Measurements from ENCODE around the gene PRSS36.

Gene PRSS36

DNA sequence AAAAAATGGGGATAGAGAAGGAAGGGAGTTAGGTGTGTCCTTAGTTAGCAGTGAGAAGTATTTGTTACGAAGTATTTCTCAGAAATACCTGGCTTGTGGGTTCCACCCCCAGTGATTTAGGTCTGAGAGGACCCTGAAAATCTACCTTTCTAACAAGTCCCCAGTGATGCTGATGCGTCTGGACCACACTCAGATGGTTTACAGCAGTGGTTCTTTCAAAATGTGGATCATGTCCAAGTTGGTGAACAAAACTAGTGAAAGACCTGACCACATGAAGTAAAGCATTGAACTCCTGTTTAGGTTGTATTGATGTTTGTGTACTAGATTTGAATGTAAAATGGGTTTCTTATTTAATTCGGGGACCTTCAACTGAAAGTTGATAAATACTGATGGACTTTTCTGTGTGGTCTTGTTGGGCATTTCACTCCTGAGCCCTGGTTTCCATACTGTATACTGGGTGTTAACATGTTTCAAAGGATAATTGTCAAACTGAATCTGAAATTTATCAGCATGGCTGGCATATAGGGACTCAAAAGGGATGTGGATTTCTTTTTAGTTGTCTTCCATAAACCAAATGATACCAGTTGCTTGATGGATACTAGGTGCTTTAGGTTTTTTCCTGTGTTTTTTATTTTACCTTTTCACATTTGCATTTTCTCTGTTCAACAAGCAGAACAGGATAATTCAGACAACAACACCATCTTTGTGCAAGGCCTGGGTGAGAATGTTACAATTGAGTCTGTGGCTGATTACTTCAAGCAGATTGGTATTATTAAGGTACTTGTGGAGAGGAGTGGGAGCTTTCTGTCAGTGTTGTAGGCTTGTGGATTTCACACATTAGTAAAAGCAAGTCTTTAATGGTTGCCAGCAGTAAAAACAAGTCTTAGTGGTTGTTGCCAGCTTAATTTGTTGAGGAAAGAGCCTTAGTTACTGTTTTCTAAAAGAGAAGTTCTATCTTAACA lies 38.9 kb upstream of the PRSS36 start:
- H3K4me3 Mint-ChIP-seq, result peak overlapping the region; percentile 12
- H3K9me3 Mint-ChIP-seq, result no peaks in the 10 kb centered on the region
- peaks cover 83% of the 10 kb centered on the region for H3K4me1 Mint-ChIP-seq
- peak overlapping the region; percentile 87 for H3K27ac Mint-ChIP-seq
- DNase-seq (no peak), ATAC-seq (no peak)
- H3K27me3 Mint-ChIP-seq, result no peaks in the 10 kb centered on the region
- H3K36me3 Mint-ChIP-seq (ENCODE audit: low read depth), result peaks cover 97% of the 10 kb centered on the region

DNA sequence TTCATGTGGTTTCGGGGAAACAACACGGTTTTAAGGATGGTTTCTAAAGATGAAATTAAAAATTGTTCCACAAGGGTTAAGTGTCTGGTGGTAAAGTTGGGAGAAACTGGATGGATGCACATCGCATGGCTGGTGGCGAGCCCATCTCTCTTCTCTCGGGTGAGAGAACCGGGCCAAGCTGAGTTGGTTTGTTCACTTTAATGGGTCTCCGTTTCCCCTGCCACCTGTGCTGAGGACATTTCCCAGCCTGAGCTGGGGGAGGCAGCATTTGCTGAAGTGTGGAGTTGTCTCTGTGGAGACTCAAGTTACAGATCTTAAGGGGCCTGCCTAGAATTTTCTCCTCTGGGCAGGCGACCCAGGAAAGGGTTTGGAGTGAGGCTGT lies 37.9 kb upstream of the PRSS36 start:
- H3K36me3 Mint-ChIP-seq (ENCODE audit: low read depth), result peaks cover 98% of the 10 kb centered on the region
- H3K9me3 Mint-ChIP-seq, result no peaks in the 10 kb centered on the region
- H3K4me1 Mint-ChIP-seq, result peaks cover 87% of the 10 kb centered on the region
- no peak for ATAC-seq
- no peaks in the 10 kb centered on the region for H3K27me3 Mint-ChIP-seq
- H3K27ac Mint-ChIP-seq, result peak overlapping the region; percentile 87
- no peak for DNase-seq
- H3K4me3 Mint-ChIP-seq, result no peak overlapping the region

DNA sequence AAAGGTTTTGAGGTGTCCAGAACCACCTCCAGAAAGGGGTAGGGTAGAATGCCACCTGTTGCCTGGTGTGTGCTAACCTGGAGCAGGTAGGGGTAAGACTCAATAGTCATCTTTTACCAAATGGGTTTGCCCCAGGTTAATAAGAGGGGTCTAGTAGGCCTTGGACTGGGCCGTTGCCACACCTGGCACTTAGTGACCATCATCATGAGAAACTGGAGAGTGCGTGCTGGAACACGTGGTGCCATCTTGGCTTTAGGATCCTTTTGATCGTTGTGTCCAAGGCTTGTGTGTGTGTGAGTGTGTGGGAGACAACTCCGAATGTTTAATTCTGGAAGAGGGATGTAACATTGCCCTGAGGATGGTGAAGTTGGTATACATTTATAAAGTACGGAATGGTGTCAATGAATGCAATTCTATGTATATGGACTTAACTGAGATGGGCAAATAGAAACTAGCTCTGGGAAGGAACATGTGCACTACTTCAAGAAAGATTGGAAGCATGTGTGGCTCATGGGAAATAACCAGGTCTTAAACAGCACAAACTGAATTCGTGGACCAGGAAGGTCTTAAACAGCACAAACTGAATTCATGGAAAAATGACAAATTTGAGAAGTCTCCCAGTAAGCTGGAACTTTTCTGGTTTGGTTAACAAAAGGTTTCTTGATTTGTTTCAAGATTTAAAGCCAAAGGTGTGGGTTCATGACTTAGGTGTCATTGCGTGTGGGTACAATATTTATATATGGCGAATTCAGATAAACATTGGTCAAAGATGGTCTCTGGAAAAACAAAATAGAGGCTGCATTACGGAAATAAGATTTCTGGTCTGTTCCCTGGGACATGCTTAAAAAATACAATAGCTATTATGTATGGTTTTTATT lies 37.3 kb upstream of the PRSS36 start:
- ATAC-seq, result no peak
- peaks cover 99% of the 10 kb centered on the region for H3K36me3 Mint-ChIP-seq (ENCODE audit: low read depth)
- no peak for DNase-seq
- no peaks in the 10 kb centered on the region for H3K27me3 Mint-ChIP-seq
- no peaks in the 10 kb centered on the region for H3K9me3 Mint-ChIP-seq
- H3K27ac Mint-ChIP-seq, result peak overlapping the region; percentile 87
- H3K4me1 Mint-ChIP-seq, result peaks cover 92% of the 10 kb centered on the region
- no peak overlapping the region for H3K4me3 Mint-ChIP-seq

DNA sequence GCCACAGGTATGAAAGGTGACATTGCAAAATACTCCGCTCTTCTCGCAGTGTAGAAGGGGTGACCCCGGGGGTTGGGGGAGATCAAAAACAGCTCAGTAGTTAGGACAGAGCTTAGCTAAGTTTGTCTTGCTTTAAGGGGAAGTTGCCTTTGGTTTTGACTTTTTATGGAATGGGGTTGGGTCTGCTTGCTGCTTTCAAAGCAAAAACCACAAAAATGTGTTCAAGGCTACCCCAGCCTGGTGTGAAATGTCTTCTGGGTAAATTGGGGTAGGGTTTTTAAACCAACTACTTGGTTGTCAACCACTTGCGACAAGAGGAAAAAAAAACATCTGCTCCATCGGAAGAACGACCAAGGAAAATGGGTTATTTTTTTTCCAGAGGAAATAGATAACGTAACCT lies 36.3 kb upstream of the PRSS36 start:
- no peaks in the 10 kb centered on the region for H3K9me3 Mint-ChIP-seq
- no peak for DNase-seq
- peak overlapping the region; percentile 87 for H3K27ac Mint-ChIP-seq
- no peak for ATAC-seq
- peak overlapping the region; percentile 97 for H3K4me3 Mint-ChIP-seq
- H3K27me3 Mint-ChIP-seq, result no peaks in the 10 kb centered on the region
- H3K4me1 Mint-ChIP-seq, result peaks cover 92% of the 10 kb centered on the region
- peaks cover 98% of the 10 kb centered on the region for H3K36me3 Mint-ChIP-seq (ENCODE audit: low read depth)

DNA sequence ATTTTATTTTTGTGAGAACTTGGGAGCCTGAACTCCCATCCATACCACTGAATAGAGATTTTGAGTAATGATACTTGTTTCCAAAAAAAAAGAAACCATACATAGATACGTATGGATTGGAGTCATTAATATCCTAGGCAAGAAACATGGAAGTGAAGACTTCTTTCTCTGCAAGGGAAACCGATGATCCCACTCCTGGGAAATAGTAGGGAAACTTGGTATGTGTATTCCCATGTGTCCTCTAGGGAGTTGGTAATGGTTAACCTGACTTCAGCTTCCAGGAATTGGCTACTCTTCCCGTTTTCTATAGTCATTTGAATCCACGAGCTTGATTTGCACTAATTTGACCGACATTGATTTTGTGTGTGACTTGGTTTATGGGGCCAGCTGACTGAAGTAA lies 35.5 kb upstream of the PRSS36 start:
- no peak for DNase-seq
- H3K4me1 Mint-ChIP-seq, result peaks cover 87% of the 10 kb centered on the region
- H3K9me3 Mint-ChIP-seq, result no peaks in the 10 kb centered on the region
- H3K27ac Mint-ChIP-seq, result peak overlapping the region; percentile 87
- peak overlapping the region; percentile 97 for H3K4me3 Mint-ChIP-seq
- H3K36me3 Mint-ChIP-seq (ENCODE audit: low read depth), result peaks cover 95% of the 10 kb centered on the region
- no peaks in the 10 kb centered on the region for H3K27me3 Mint-ChIP-seq
- ATAC-seq, result no peak

DNA sequence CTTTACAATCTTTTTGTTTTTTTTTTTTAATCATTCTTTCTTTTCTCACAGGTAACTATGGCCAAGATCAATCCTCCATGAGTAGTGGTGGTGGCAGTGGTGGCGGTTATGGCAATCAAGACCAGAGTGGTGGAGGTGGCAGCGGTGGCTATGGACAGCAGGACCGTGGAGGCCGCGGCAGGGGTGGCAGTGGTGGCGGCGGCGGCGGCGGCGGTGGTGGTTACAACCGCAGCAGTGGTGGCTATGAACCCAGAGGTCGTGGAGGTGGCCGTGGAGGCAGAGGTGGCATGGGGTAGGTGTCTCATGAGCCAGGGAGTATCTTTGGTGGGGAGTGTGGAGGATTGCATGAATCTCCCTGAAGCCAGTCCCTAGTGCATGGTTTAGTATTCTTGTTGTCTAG lies 35.0 kb upstream of the PRSS36 start:
- peaks cover 1% of the 10 kb centered on the region for H3K27me3 Mint-ChIP-seq
- H3K27ac Mint-ChIP-seq, result peak overlapping the region; percentile 87
- no peaks in the 10 kb centered on the region for H3K9me3 Mint-ChIP-seq
- peaks cover 85% of the 10 kb centered on the region for H3K4me1 Mint-ChIP-seq
- peaks cover 92% of the 10 kb centered on the region for H3K36me3 Mint-ChIP-seq (ENCODE audit: low read depth)
- DNase-seq (no peak), ATAC-seq (no peak)
- peak overlapping the region; percentile 97 for H3K4me3 Mint-ChIP-seq

DNA sequence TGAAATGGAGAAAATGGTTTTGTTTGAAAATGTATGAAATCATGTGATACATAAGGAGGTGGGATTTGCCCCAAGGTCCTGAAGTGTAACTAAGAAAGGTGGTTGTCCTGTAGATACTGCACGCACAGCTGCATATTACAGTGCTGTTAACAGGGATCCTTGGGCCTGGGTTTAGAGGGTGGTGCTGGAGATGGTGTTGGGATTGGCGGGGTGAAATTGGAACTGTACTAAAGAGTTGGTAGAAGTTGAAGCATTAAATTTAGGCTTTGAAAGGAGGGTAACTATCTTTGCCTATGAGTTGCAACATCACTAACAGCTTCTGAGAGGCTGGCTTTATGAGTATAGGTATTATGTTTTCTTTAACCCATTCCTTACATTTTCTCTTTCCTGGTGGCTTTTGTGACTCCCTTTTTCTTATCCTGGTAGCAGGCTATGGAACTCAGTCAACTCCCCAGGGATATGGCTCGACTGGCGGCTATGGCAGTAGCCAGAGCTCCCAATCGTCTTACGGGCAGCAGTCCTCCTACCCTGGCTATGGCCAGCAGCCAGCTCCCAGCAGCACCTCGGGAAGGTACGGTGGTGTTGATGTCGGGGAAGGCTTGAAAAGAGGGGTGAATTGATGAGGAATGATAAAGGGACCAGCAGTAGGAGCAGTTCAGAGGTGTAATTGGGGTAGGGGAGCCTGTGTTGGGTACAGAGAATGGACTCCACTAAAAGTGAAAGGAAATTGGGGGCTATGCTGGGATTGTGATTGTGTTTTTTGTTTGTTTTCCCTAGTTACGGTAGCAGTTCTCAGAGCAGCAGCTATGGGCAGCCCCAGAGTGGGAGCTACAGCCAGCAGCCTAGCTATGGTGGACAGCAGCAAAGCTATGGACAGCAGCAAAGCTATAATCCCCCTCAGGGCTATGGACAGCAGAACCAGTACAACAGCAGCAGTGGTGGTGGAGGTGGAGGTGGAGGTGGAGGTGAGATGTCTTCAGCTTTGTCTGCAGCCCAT lies 33.9 kb upstream of the PRSS36 start:
- peak overlapping the region; percentile 100 for H3K27ac Mint-ChIP-seq
- H3K36me3 Mint-ChIP-seq (ENCODE audit: low read depth), result peaks cover 82% of the 10 kb centered on the region
- peaks cover 2% of the 10 kb centered on the region for H3K27me3 Mint-ChIP-seq
- H3K4me1 Mint-ChIP-seq, result peaks cover 85% of the 10 kb centered on the region
- peak overlapping the region; percentile 97 for H3K4me3 Mint-ChIP-seq
- no peak for ATAC-seq
- DNase-seq, result no peak
- H3K9me3 Mint-ChIP-seq, result no peaks in the 10 kb centered on the region

DNA sequence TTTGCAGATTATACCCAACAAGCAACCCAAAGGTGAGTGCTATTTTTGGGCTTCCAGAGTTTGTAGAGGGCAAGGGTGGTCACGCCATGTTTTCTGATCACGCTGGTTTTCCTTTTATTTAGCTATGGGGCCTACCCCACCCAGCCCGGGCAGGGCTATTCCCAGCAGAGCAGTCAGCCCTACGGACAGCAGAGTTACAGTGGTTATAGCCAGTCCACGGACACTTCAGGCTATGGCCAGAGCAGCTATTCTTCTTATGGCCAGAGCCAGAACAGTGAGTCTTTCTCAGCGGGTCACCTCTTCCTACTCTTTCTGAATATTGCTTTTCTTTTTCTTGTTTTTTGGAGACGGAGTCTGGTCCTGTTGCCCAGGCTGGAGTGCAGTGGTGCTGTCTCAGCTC lies 32.5 kb upstream of the PRSS36 start:
- Mint-ChIP-seq H3K9me3 (no peaks in the 10 kb centered on the region), H3K27me3 (peaks cover 2% of the 10 kb centered on the region), H3K36me3 (ENCODE audit: low read depth) (peaks cover 69% of the 10 kb centered on the region), H3K4me1 (peaks cover 85% of the 10 kb centered on the region), H3K27ac (peak overlapping the region; percentile 100), H3K4me3 (peak overlapping the region; percentile 97)
- DNase-seq, result no peak
- no peak for ATAC-seq

DNA sequence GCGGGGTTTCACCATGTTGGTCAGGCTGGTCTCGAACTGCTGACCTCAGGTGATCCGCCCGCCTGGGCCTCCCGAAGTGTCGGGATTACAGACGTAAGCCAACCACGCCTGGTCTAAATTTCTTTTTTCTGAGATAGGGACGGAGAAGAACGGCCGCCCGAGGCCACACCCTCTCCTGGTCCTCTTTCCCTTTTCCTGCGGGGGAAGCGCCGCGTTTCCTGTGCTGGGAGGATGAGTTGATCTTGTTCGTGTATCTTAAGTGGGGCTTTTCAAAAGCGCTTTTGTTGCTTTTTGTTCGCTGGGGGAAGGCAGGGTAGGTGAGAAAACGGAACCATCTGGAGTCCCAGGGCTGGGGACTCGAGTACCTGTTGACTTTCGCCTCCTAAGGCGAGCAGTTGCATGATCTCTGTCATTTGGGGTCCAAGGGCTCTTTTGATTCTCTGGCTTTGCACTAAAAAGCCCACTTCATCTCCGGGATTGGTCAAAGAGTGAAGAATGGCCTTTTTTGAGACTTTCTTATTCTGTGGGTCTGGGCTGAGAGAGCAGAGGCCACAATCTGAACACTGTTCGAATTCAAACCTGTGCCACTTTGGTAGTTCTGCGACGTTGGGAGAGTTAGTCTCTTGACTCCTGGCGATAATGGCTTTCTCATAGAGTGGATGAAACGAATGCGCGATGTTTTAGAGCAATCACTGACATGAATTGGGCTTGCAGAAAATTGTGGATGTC lies 31.4 kb upstream of the PRSS36 start:
- Mint-ChIP-seq H3K4me3 (peak overlapping the region; percentile 97), H3K27me3 (peaks cover 3% of the 10 kb centered on the region), H3K27ac (peak overlapping the region; percentile 100), H3K36me3 (ENCODE audit: low read depth) (peaks cover 60% of the 10 kb centered on the region), H3K9me3 (no peaks in the 10 kb centered on the region), H3K4me1 (peaks cover 83% of the 10 kb centered on the region)
- no peak for ATAC-seq
- DNase-seq, result peak; percentile 32

DNA sequence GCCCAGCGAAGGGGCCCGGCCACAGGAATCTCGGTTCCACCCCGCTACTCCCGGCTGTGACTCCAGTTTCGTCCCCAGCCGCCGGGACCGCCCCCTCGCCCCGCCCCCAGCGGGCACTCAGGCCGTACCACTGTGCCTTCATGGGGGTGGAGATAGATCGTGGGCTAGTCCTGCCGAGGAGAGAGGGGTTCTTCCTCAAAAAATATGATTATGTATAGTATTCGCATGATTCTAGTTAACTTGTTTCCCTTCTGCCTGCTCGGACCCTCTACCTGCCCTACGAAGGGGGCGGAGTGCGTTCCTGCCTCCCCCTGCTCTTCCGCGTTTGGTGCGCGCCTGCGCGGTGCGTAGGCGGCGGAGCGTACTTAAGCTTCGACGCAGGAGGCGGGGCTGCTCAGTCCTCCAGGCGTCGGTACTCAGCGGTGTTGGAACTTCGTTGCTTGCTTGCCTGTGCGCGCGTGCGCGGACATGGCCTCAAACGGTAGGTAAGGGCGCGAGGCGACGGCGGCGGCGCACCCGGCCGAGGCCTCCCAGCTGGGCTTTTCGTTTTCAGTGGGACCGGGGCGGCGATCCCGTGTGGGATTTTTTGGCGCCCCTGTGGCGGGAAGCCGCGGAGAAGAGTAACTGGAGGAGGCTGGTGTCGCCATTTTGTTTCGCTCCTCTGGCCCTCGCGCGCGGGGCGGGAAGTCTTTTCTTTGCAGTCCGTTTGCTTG lies 30.0 kb upstream of the PRSS36 start, which contains the start of gene FUS:
Gene FUS, plus strand, starts transcription at position 393 of the 713 bp plus-strand sequence. Its CDS starts 76 bp downstream, at position 469.
- H3K27me3 Mint-ChIP-seq, result peaks cover 3% of the 10 kb centered on the region
- peaks cover 70% of the 10 kb centered on the region for H3K4me1 Mint-ChIP-seq
- peaks cover 46% of the 10 kb centered on the region for H3K36me3 Mint-ChIP-seq (ENCODE audit: low read depth)

DNA sequence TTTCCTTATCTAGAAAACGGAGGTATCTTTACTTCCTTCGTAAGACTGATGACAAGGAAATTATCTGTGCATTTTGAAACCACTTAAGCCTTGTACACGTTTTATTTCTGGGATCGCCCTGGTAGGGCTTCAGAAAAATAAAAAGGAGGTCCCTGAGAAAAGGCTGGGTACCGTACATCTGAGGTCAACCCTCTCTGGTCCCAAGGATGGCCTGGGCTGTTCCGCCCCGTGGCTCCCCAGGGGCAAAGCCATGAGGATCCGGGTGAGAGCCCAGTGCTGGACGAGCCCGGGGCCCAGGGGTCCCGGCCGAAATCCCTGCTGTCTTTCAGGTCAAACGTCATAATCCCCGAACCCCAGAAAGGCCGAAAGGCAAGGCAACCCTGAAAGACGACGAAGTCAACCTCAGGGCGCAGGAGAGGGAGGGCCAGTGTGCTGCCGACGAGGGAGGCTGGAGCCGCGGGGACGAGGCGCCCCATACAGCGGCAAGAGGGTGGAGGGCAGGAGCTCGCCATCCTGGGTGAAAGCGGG lies 29.4 kb upstream of the PRSS36 start:
- H3K4me1 Mint-ChIP-seq, result peaks cover 64% of the 10 kb centered on the region
- no peak for ATAC-seq
- H3K36me3 Mint-ChIP-seq (ENCODE audit: low read depth), result peaks cover 40% of the 10 kb centered on the region
- peak overlapping the region; percentile 100 for H3K27ac Mint-ChIP-seq
- H3K4me3 Mint-ChIP-seq, result peak overlapping the region; percentile 97
- DNase-seq, result no peak
- H3K9me3 Mint-ChIP-seq, result no peaks in the 10 kb centered on the region
- H3K27me3 Mint-ChIP-seq, result peaks cover 3% of the 10 kb centered on the region

More for the DNA sequence above, 30.0 kb upstream of the PRSS36 start, which contains the start of gene FUS:
- ATAC-seq, result peak; percentile 61
- Mint-ChIP-seq H3K27ac (peak within 1 kb of the TSS; percentile 100), H3K9me3 (no peaks in the 10 kb centered on the region), H3K4me3 (peak within 1 kb of the TSS; percentile 97)
- peak; percentile 93 for DNase-seq

DNA sequence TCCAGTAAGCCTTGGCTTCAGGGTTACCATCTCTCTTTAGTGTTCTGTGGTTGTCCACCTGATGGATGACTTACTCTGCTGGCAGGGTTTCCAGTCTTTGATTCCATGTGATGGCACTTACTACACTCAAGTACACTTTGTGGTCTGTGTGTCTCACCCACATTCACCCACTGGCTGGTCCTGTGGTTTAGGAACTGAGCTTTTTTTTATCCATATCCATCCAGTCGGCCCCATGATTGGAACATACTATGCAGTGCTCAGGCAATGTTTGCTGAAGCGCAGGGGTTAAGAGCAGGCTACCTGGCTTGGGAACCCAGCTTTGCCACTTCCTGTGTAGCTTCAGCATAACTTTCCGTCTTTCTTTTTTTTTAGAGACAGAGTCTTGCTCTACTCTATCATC lies 27.3 kb upstream of the PRSS36 start:
- peak overlapping the region; percentile 86 for H3K27ac Mint-ChIP-seq
- H3K4me1 Mint-ChIP-seq, result peaks cover 43% of the 10 kb centered on the region
- DNase-seq, result peak; percentile 60
- peaks cover 3% of the 10 kb centered on the region for H3K27me3 Mint-ChIP-seq
- no peaks in the 10 kb centered on the region for H3K9me3 Mint-ChIP-seq
- H3K4me3 Mint-ChIP-seq, result peak overlapping the region; percentile 35
- ATAC-seq, result peak; percentile 37
- H3K36me3 Mint-ChIP-seq (ENCODE audit: low read depth), result peaks cover 19% of the 10 kb centered on the region
